ENCODE measurements around the gene HAUS3. TPM values are rescaled to one million over a fixed set of nuclear protein-coding genes. Genes with fewer than 3 reads are reported as not detected.
"Not testable (repeated sequence)": the region's sequence is repeated elsewhere in the genome, so short reads cannot be mapped to it uniquely, and the experiment has no call there.

HAUS3 gene
- total RNA-seq, 2 experiments from 2014 or later = 15.9 to 22.2 TPM

- no peak for DNase-seq (ENCODE audit: low spot score)
- POLR2A ChIA-PET = interaction anchor here (1.3 kb wide), 1 partner anchor 15 kb away, joined by 3 read pairs; no protein-coding TSS in a partner anchor
- Histone ChIP-seq H2AFZ (ENCODE audit: low read length) (no peak overlapping the region), H3K9me2 (ENCODE audit: insufficient read depth, low read length) (no peaks in the 10 kb centered on the region), H4K20me1 (ENCODE audit: insufficient read depth, low read length) (no peaks in the 10 kb centered on the region), H3K36me3 (ENCODE audit: insufficient read depth, low read length) (peaks cover 4% of the 10 kb centered on the region; the same call in 1 of the 2 replicates), H3K4me2 (ENCODE audit: low read length) (no peak overlapping the region), H3K4me3 (ENCODE audit: low read depth, low read length, poor library complexity, severe bottlenecking) (no peak overlapping the region), H3K79me2 (ENCODE audit: insufficient read depth, low read depth, low read length) (no peaks in the 10 kb centered on the region), H3K27ac (ENCODE audit: low read depth, low read length, poor library complexity, severe bottlenecking) (no peak overlapping the region), H3K9me3 (ENCODE audit: low read length) (no peaks in the 10 kb centered on the region), H3K4me1 (ENCODE audit: insufficient read depth, low read length, poor library complexity, severe bottlenecking) (no peaks in the 10 kb centered on the region)
- no TSS peak for BruUV-seq (replicated peaks)
- CTCF ChIA-PET (ENCODE audit: unreplicated experiment) = no interaction called here
- TF ChIP-seq CTCF (conservative IDR thresholded peaks at IDR 0.05; ENCODE audit: low read length) (no peak), EZH2phosphoT487 (IDR thresholded peaks at IDR 0.05; ENCODE audit: borderline replicate concordance, low read depth, low read length) (no peak)
- intact Hi-C loops (cut with micrococcal nuclease; ENCODE audit: unreplicated experiment) = no loop called here
Measured at GRCh38 chr4:2217726-2218125, 24.2 kb downstream of the HAUS3 start.

- Histone ChIP-seq H4K20me1 (ENCODE audit: insufficient read depth, low read length) (no peaks in the 10 kb centered on the region), H3K4me3 (ENCODE audit: low read depth, low read length, poor library complexity, severe bottlenecking) (no peak overlapping the region), H3K9me2 (ENCODE audit: insufficient read depth, low read length) (no peaks in the 10 kb centered on the region), H3K79me2 (ENCODE audit: insufficient read depth, low read depth, low read length) (no peaks in the 10 kb centered on the region), H2AFZ (ENCODE audit: low read length) (no peak overlapping the region), H3K27ac (ENCODE audit: low read depth, low read length, poor library complexity, severe bottlenecking) (no peak overlapping the region), H3K36me3 (ENCODE audit: insufficient read depth, low read length) (no peaks in the 10 kb centered on the region), H3K9me3 (ENCODE audit: low read length) (no peaks in the 10 kb centered on the region), H3K4me2 (ENCODE audit: low read length) (no peak overlapping the region), H3K4me1 (ENCODE audit: insufficient read depth, low read length, poor library complexity, severe bottlenecking) (no peaks in the 10 kb centered on the region)
- intact Hi-C loops (cut with micrococcal nuclease; ENCODE audit: unreplicated experiment) = no loop called here
- ChIA-PET CTCF (ENCODE audit: unreplicated experiment) (no interaction called here), POLR2A (no interaction called here)
- no peak for DNase-seq (ENCODE audit: low spot score)
- TF ChIP-seq EZH2phosphoT487 (IDR thresholded peaks at IDR 0.05; ENCODE audit: borderline replicate concordance, low read depth, low read length) = no peak
- no peak for TF ChIP-seq CTCF (conservative IDR thresholded peaks at IDR 0.05; ENCODE audit: low read length)
- no TSS peak for BruUV-seq (replicated peaks)
Measured at GRCh38 chr4:2212831-2213230, 29.1 kb downstream of the HAUS3 start.

- POLR2A ChIA-PET; H3K79me2 ChIP-seq (ENCODE audit: insufficient read depth, low read depth, low read length); H3K4me2 ChIP-seq (ENCODE audit: low read length); H4K20me1 ChIP-seq (ENCODE audit: insufficient read depth, low read length); H3K9me2 ChIP-seq (ENCODE audit: insufficient read depth, low read length); DNase-seq (ENCODE audit: low spot score); BruUV-seq (replicated peaks); H3K36me3 ChIP-seq (ENCODE audit: insufficient read depth, low read length); H3K4me1 ChIP-seq (ENCODE audit: insufficient read depth, low read length, poor library complexity, severe bottlenecking); intact Hi-C loops (cut with micrococcal nuclease; ENCODE audit: unreplicated experiment); H2AFZ ChIP-seq (ENCODE audit: low read length); H3K27ac ChIP-seq (ENCODE audit: low read depth, low read length, poor library complexity, severe bottlenecking); H3K4me3 ChIP-seq (ENCODE audit: low read depth, low read length, poor library complexity, severe bottlenecking); CTCF ChIA-PET (ENCODE audit: unreplicated experiment); H3K9me3 ChIP-seq (ENCODE audit: low read length): not testable (repeated sequence)
Measured at GRCh38 chr4:2202789-2203188, 39.1 kb downstream of the HAUS3 start.

Data from OCI-LY7 (cell line).